HepG2 (cell line): ENCODE measurements around the gene RHAG. TPM values are rescaled to one million over a fixed set of nuclear protein-coding genes. Genes with fewer than 3 reads are reported as not detected.

Experiments used
- ATAC-seq: fragments of 200-7000 bp; cut with Tn5 transposase; 3 replicates; pipeline ENCODE4 v1.9.1; 2020; ENCODE audit warnings: mild to moderate bottlenecking, moderate library complexity
- BruUV-seq: library from RNA; stranded (reverse); fragments of 400-500 nt; replicated peaks from 2 replicates; lab custom pipeline; 2021; lab: Mats Ljungman, UMichigan
- CTCF ChIA-PET: fragments of 300-600 bp; formaldehyde crosslinking; extraction: SDS; loops from one replicate; lab custom pipeline; 2021; ENCODE audit warnings: low total read pairs, inconsistent platforms, low intra/inter-chr PET ratio; lab: Yijun Ruan, JAX
- POLR2A ChIA-PET: fragments of 350-600 bp; sonication (Branson Sonifier 250); formaldehyde crosslinking; loops from one replicate; lab custom pipeline; 2020; ENCODE audit warnings: antibody characterized with exemption, inconsistent platforms; lab: Yijun Ruan, JAX
- DNase-seq: peaks from one replicate; pipeline ENCODE4 v3.0.0-alpha.2; 2015; ENCODE audit warnings: low spot score
- FAIRE-seq: peaks from 3 replicates; lab custom pipeline; 2011; peaks lifted over from hg19 to GRCh38; lab: Jason Lieb, UNC
- H2AFZ ChIP-seq: one replicate; pipeline ENCODE4 v1.6.1; 2011; ENCODE audit warnings: low read length, inconsistent platforms
- H3K27ac ChIP-seq: fragments of 300-600 bp; 3 replicates; pipeline ENCODE4 v1.8.0; 2011; ENCODE audit warnings: mixed run types, mild to moderate bottlenecking, mixed read lengths, low read length, inconsistent platforms; ENCODE audit not compliant: insufficient read depth; ENCODE audit errors: extremely low read length
- H3K27me3 ChIP-seq, 2 experiments: fragments of 200-600 bp in 1 of 2; 2 replicates in 1 of 2; 3 replicates in 1 of 2; pipeline versions ENCODE4 v1.6.0 to v1.8.0; 2011; ENCODE audit warnings: low read length in 2 of 2, mild to moderate bottlenecking in 2 of 2, moderate library complexity in 2 of 2, inconsistent platforms in 1 of 2; ENCODE audit not compliant: insufficient read depth in 2 of 2, control insufficient read depth in 1 of 2
- H3K36me3 ChIP-seq, 2 experiments: fragments of 200-600 bp in 1 of 2; replicated peaks in 1 of 2; 2 replicates in 1 of 2; 3 replicates in 1 of 2; pipeline versions ENCODE4 v1.5.1 to v1.8.0; 2011; ENCODE audit warnings: low read length in 2 of 2, inconsistent platforms in 1 of 2; ENCODE audit not compliant: insufficient read depth in 2 of 2, control insufficient read depth in 1 of 2
- H3K4me1 ChIP-seq: 2 replicates; pipeline ENCODE4 v1.5.1; 2012; ENCODE audit warnings: low read length, inconsistent platforms; ENCODE audit not compliant: insufficient read depth
- H3K4me2 ChIP-seq: 2 replicates; pipeline ENCODE4 v1.6.0; 2011; ENCODE audit warnings: low read depth, low read length, inconsistent platforms
- H3K4me3 ChIP-seq, 3 experiments: fragments of 200-600 bp in 1 of 3; sonication (generic), shearing (Covaris generic) in 1 of 3; replicated peaks in 1 of 3; 2 replicates each; pipeline ENCODE4 v1.5.1; 2011 to 2016; ENCODE audit warnings: low read length in 3 of 3, inconsistent platforms in 2 of 3, low read depth in 2 of 3, mild to moderate bottlenecking in 2 of 3, control low read depth in 1 of 3, mixed read lengths in 1 of 3; ENCODE audit not compliant: insufficient read depth in 1 of 3
- H3K79me2 ChIP-seq: one replicate; pipeline ENCODE4 v1.6.1; 2011; ENCODE audit warnings: low read length, inconsistent platforms; ENCODE audit not compliant: insufficient read depth
- H3K9ac ChIP-seq: 2 replicates; pipeline ENCODE4 v1.6.0; 2011; ENCODE audit warnings: mild to moderate bottlenecking, low read depth, low read length, inconsistent platforms; ENCODE audit not compliant: insufficient read depth
- H3K9me3 ChIP-seq: 2 replicates; pipeline ENCODE4 v1.5.1; 2012; ENCODE audit warnings: mild to moderate bottlenecking, low read length
- H4K20me1 ChIP-seq: 2 replicates; pipeline ENCODE4 v1.6.0; 2011; ENCODE audit warnings: inconsistent platforms, mild to moderate bottlenecking, low read length, moderate library complexity; ENCODE audit not compliant: insufficient read depth
- EED ChIP-seq: sonication (generic); formaldehyde crosslinking; IDR thresholded peaks from 2 replicates; pipeline ENCODE4 v1.5.0; 2020; ENCODE audit warnings: mild to moderate bottlenecking, missing genetic modification reagents
- GABPA ChIP-seq, 2 experiments: IDR thresholded peaks; 2 replicates each; pipeline ENCODE4 v1.6.1; 2011 to 2016; ENCODE audit warnings: low read depth in 2 of 2, low read length in 1 of 2, missing biosample characterization in 1 of 2, missing genetic modification characterization in 1 of 2
- GABPB1 ChIP-seq: IDR thresholded peaks from 2 replicates; pipeline ENCODE4 v1.6.1; 2016; ENCODE audit warnings: mild to moderate bottlenecking, missing genetic modification reagents, moderate library complexity, missing compliant biosample characterization
- RARA ChIP-seq: IDR thresholded peaks from 2 replicates; pipeline ENCODE4 v1.6.1; 2016; ENCODE audit warnings: missing genetic modification reagents, missing compliant biosample characterization
- ZBTB38 ChIP-seq: sonication (generic); formaldehyde crosslinking; IDR thresholded peaks from 2 replicates; pipeline ENCODE4 v1.5.1; 2020; ENCODE audit warnings: mild to moderate bottlenecking, missing genetic modification reagents
- ZNF644 ChIP-seq: IDR thresholded peaks from 2 replicates; pipeline ENCODE4 v1.6.1; 2016; ENCODE audit warnings: low read depth
- WGBS: methylation state at CpG from one replicate; pipeline ENCODE4 v1.1.6; 2017; ENCODE audit warnings: low lambda C conversion rate; 5-methylcytosine and 5-hydroxymethylcytosine counted together
- in situ Hi-C: cut with HindIII; loops from 2 replicates; pipeline ENCODE4 v1.10.0; 2017; ENCODE audit warnings: low pct_unique_long_range_greater_than_20kb; ENCODE audit not compliant: extremely low pct_ligation_motif_present
- intact Hi-C: fragments of 100-400 bp; cut with micrococcal nuclease; formaldehyde crosslinking; loops from one replicate; pipeline ENCODE4 v1.10.0; 2022; ENCODE audit not compliant: unreplicated experiment
- polyA plus RNA-seq, 8 experiments: library from polyadenylated mRNA; depleted of rRNA in 3 of 8; stranded (reverse) in 7 of 8; unstranded in 1 of 8; fragments of >200 nt; fragmentation: Illumina TruSeq in 4 of 8; extraction: Trizol in 4 of 8; gene quantifications; 2 replicates each; pipeline versions ENCODE4 v1.2.1 to v1.2.3, GENCODE V29; 2011 to 2016; ENCODE audit warnings: low read depth in 4 of 8, missing spikeins in 1 of 8, mixed read lengths in 1 of 8; ENCODE audit not compliant: insufficient read depth in 1 of 8
- total RNA-seq, 5 experiments: library from RNA; depleted of rRNA; stranded (reverse); fragments of >200 nt; fragmentation: Illumina TruSeq; extraction: Trizol; gene quantifications; 2 replicates each; pipeline ENCODE4 v1.2.3, GENCODE V29; 2016; ENCODE audit warnings: low read depth in 1 of 5
- TF ChIP-seq, protein P1 (sequence below): sonication (generic); formaldehyde crosslinking; IDR thresholded peaks from 2 replicates; pipeline ENCODE4 v1.5.0; 2020; ENCODE audit warnings: missing genetic modification reagents
- TF ChIP-seq, protein P2 (sequence below): sonication (generic); formaldehyde crosslinking; IDR thresholded peaks from 2 replicates; pipeline ENCODE4 v1.5.0; 2020; ENCODE audit warnings: mild to moderate bottlenecking, missing genetic modification reagents, moderate library complexity

Gene RHAG
- total and polyA plus RNA-seq, 2 of the 13 experiments (the other 11 are each of a cell fraction or from before 2014, with no cell fraction given) = not detected

DNA sequence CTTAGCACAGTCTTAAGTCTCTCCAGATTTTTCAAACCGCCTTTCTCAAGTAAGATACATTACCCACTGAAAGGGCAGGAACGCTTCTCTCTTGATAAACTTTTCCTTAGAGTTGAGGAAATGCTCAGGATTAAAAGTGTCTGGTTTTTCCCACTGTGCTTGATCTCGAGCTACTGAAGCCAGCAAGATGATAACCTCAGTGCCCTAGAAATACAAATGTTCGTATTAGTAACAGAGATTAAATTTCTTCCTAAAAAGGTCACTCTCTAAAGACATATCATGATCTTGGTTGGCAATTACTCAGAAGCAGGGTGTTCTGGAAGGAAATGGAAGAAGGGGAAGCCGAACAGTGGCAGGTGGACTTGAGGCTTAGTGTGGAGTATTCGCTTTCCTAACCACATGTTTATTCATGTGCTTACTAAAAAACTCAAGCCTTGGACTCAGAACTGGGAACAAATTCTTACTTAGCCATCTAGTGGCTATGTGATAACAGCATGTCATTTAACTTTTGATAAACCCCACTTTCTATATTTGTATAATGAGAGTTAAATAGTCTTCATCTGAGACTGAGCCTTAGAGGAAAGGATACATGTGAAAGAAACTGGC lies 66.1 kb downstream of the RHAG start:
- Histone ChIP-seq H2AFZ (peak overlapping the region; percentile 28), H4K20me1 (no peaks in the 10 kb centered on the region)
- in situ Hi-C loops = no loop called here

DNA sequence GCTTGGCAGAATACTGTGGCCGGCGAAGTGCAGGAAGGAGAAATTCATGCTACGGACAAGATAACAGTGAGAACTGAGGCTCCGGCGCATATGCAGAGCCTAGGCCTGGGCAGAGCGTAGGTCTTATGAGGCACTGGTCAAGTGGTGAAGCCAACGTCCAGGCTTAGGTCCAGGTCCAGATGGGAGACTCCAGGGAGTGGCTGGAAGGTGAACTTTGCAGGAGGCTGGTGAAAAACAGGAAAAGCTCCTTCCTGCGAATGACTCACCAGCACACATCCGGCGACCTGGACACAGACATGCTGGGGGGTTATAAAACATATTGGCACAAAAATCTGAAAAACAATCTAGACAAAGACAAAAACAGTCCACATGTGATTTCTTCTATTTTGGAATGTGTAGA lies 70.8 kb downstream of the RHAG start:
- ChIA-PET POLR2A (no interaction called here), CTCF (no interaction called here)
- Histone ChIP-seq H4K20me1 (no peaks in the 10 kb centered on the region), H3K9me3 (no peaks in the 10 kb centered on the region), H3K9ac (no peak overlapping the region), H3K27me3 (no peaks in the 10 kb centered on the region), H2AFZ (no peak overlapping the region), H3K4me1 (peaks cover 41% of the 10 kb centered on the region), H3K4me3 (no peak overlapping the region), H3K4me2 (no peak overlapping the region), H3K79me2 (no peaks in the 10 kb centered on the region), H3K27ac (no peak overlapping the region), H3K36me3 (no peaks in the 10 kb centered on the region)
- ATAC-seq (peak; percentile 50), DNase-seq (peak; percentile 46), FAIRE-seq (no peak)
- in situ Hi-C loops (no loop called here), intact Hi-C loops (no loop called here)
- no TSS peak for BruUV-seq
- 56% methylated on average over 10 of the region's 10 CpGs for WGBS
- TF ChIP-seq GABPA (IDR thresholded peaks at IDR 0.05; ENCODE audit: low read depth, low read length) (peak; percentile 21; the same call in 1 of the 2 replicates), GABPA (CRISPR knock-in tag; IDR thresholded peaks at IDR 0.05; ENCODE audit: low read depth) (peak; percentile 84), RARA (CRISPR knock-in tag) (peak; percentile 39; the same call in 1 of the 2 replicates), ZBTB38 (CRISPR knock-in tag) (peak; percentile 78; the same call in 1 of the 2 replicates), ZNF644 (CRISPR knock-in tag) (0 out of 2 replicates have a peak, but pooled peaks have one; percentile 32), GABPB1 (CRISPR knock-in tag) (peak; percentile 55)
- TF ChIP-seq, protein P1, sequence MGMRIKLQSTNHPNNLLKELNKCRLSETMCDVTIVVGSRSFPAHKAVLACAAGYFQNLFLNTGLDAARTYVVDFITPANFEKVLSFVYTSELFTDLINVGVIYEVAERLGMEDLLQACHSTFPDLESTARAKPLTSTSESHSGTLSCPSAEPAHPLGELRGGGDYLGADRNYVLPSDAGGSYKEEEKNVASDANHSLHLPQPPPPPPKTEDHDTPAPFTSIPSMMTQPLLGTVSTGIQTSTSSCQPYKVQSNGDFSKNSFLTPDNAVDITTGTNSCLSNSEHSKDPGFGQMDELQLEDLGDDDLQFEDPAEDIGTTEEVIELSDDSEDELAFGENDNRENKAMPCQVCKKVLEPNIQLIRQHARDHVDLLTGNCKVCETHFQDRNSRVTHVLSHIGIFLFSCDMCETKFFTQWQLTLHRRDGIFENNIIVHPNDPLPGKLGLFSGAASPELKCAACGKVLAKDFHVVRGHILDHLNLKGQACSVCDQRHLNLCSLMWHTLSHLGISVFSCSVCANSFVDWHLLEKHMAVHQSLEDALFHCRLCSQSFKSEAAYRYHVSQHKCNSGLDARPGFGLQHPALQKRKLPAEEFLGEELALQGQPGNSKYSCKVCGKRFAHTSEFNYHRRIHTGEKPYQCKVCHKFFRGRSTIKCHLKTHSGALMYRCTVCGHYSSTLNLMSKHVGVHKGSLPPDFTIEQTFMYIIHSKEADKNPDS (CRISPR knock-in tag) = no peak

More for the DNA sequence above, 66.1 kb downstream of the RHAG start:
- peaks cover 31% of the 10 kb centered on the region for H3K4me1 ChIP-seq
- ChIA-PET CTCF (interaction anchor here (2.0 kb wide), 1 partner anchor 38 kb away, joined by 6 read pairs; no protein-coding TSS in a partner anchor), POLR2A (no interaction called here)
- no peaks in the 10 kb centered on the region for H3K9me3 ChIP-seq
- DNase-seq (peak; percentile 37), ATAC-seq (peak; percentile 69), FAIRE-seq (peak; percentile 71)
- intact Hi-C loops = loop anchor here (5.0 kb wide), 1 partner anchor 38 kb away; no protein-coding TSS in a partner anchor
- no peak overlapping the region for H3K4me3 ChIP-seq
- peak overlapping the region; percentile 51 for H3K4me2 ChIP-seq
- H3K9ac ChIP-seq = no peak overlapping the region
- TF ChIP-seq, protein P2, sequence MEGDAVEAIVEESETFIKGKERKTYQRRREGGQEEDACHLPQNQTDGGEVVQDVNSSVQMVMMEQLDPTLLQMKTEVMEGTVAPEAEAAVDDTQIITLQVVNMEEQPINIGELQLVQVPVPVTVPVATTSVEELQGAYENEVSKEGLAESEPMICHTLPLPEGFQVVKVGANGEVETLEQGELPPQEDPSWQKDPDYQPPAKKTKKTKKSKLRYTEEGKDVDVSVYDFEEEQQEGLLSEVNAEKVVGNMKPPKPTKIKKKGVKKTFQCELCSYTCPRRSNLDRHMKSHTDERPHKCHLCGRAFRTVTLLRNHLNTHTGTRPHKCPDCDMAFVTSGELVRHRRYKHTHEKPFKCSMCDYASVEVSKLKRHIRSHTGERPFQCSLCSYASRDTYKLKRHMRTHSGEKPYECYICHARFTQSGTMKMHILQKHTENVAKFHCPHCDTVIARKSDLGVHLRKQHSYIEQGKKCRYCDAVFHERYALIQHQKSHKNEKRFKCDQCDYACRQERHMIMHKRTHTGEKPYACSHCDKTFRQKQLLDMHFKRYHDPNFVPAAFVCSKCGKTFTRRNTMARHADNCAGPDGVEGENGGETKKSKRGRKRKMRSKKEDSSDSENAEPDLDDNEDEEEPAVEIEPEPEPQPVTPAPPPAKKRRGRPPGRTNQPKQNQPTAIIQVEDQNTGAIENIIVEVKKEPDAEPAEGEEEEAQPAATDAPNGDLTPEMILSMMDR = peak; percentile 14; the same call in 1 of the 2 replicates
- no peak for TF ChIP-seq EED (CRISPR knock-in tag)
- H3K36me3 ChIP-seq = no peaks in the 10 kb centered on the region
- no TSS peak for BruUV-seq
- H3K27ac ChIP-seq = no peak overlapping the region
- H3K79me2 ChIP-seq = no peaks in the 10 kb centered on the region
- no peaks in the 10 kb centered on the region for H3K27me3 ChIP-seq
- 25% methylated on average over 6 of the region's 6 CpGs for WGBS
